A673 (cell line): Measurements from ENCODE around the gene IFNL1. TPM values are rescaled to one million over a fixed set of nuclear protein-coding genes. Genes with fewer than 3 reads are reported as not detected.

Experiments used
- BruUV-seq: library from RNA; stranded (reverse); fragments of 400-500 nt; replicated peaks from 2 replicates; lab custom pipeline; 2021; lab: Mats Ljungman, UMichigan
- CTCF ChIA-PET: fragments of 300-600 bp; sonication (Branson Sonifier 250); formaldehyde crosslinking; loops from one replicate; lab custom pipeline; 2022; ENCODE audit warnings: antibody characterized with exemption; lab: Charles Lee
- POLR2A ChIA-PET: fragments of 300-600 bp; sonication (Branson Sonifier 250); formaldehyde crosslinking; loops from one replicate; lab custom pipeline; 2022; ENCODE audit warnings: antibody characterized with exemption; ENCODE audit not compliant: low non-redundant PET; lab: Charles Lee
- DNase-seq: peaks from one replicate; pipeline ENCODE4 v3.0.0-alpha.2; 2015; ENCODE audit warnings: low spot score
- H3K27ac ChIP-seq: fragments of 200-600 bp; sonication (generic); 2 replicates; pipeline ENCODE4 v1.5.1; 2016; ENCODE audit warnings: mixed run types, low read depth, mild to moderate bottlenecking, mixed read lengths, antibody characterized with exemption, low read length; ENCODE audit not compliant: poor library complexity, severe bottlenecking
- H3K27me3 ChIP-seq: fragments of 200-600 bp; sonication (generic); replicated peaks from 2 replicates; pipeline ENCODE4 v1.6.1; 2017; ENCODE audit warnings: mixed run types, low read depth, mild to moderate bottlenecking, mixed read lengths, antibody characterized with exemption, low read length; ENCODE audit not compliant: insufficient read depth, poor library complexity
- H3K36me3 ChIP-seq: fragments of 200-600 bp; sonication (generic); 2 replicates; pipeline ENCODE4 v1.6.1; 2016; ENCODE audit warnings: mixed run types, mild to moderate bottlenecking, mixed read lengths, antibody characterized with exemption, low read length; ENCODE audit not compliant: insufficient read depth, poor library complexity, severe bottlenecking
- H3K4me1 ChIP-seq: fragments of 200-600 bp; sonication (generic); 2 replicates; pipeline ENCODE4 v1.6.1; 2017; ENCODE audit warnings: mixed run types, mild to moderate bottlenecking, mixed read lengths, antibody characterized with exemption, low read length; ENCODE audit not compliant: insufficient read depth, poor library complexity, severe bottlenecking
- H3K4me3 ChIP-seq: fragments of 200-600 bp; sonication (generic); 2 replicates; pipeline ENCODE4 v1.5.1; 2016; ENCODE audit warnings: low read depth, mixed run types, mild to moderate bottlenecking, mixed read lengths, low read length; ENCODE audit not compliant: poor library complexity, severe bottlenecking
- H3K9me3 ChIP-seq: fragments of 200-600 bp; sonication (generic); 2 replicates; pipeline ENCODE4 v1.6.1; 2016; ENCODE audit warnings: mixed run types, low read depth, mild to moderate bottlenecking, mixed read lengths, antibody characterized with exemption, low read length; ENCODE audit not compliant: poor library complexity, severe bottlenecking
- EZH2 ChIP-seq: fragments of 200-600 bp; sonication (generic); IDR thresholded peaks from 2 replicates; pipeline ENCODE4 v1.6.1; 2017; ENCODE audit warnings: borderline replicate concordance, low read depth, mild to moderate bottlenecking, mixed read lengths, antibody characterized with exemption, low read length; ENCODE audit not compliant: poor library complexity, severe bottlenecking
- intact Hi-C: fragments of 100-400 bp; cut with micrococcal nuclease; formaldehyde crosslinking; loops from one replicate; pipeline ENCODE4 v1.10.0; 2022; ENCODE audit not compliant: unreplicated experiment
- total RNA-seq: library from RNA; stranded (reverse); gene quantifications from 2 replicates; pipeline ENCODE4 v1.2.3, GENCODE V29; 2021
- TF ChIP-seq, protein P1 (sequence below): fragments of 300-800, 200-600 bp; sonication (generic); conservative IDR thresholded peaks from 2 replicates; pipeline ENCODE4 v1.5.1; 2017; ENCODE audit warnings: low read depth, mild to moderate bottlenecking, antibody characterized with exemption, low read length, moderate library complexity, mixed read lengths

IFNL1 gene
- total RNA-seq, 1 experiment from 2014 or later = not detected

DNA sequence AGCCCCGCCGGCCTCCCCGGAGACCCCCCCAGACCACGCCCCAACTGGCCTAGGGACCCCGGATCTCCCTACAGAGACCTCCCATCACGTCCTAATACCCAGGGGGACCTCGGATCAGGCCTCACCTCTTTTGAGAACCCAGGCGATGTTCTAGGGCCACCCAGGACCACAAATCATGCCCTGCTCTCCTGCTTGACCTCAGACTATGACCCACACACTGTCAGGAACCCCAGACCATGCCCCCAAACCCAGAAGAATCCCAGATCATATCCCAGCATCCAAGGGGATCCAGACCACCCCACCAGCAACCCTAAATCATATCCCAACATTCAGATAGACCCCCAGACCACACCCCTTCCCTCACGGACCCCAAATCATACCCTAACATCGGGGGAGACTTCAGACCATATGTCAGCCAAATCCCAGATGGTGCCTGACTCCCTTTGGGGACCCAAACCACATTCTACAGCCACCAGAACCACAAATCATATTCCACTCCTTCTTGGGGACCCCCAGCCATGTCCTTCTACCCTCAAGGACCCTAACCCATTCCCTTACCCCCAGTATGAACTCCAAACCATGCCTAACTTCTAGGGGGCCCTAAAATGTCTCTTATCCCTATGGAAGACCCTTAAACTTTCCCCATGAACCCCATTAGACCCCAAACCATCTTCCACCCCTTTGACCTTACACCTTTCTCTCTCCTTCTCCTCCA is 25.1 kb downstream of the IFNL1 start:
- no peak for DNase-seq
- no TSS peak for BruUV-seq
- H3K36me3 ChIP-seq = no peaks in the 10 kb centered on the region
- intact Hi-C loops = no loop called here
- POLR2A ChIA-PET = no interaction called here
- no peak overlapping the region for H3K27ac ChIP-seq
- no peaks in the 10 kb centered on the region for H3K9me3 ChIP-seq
- CTCF ChIA-PET = interaction anchor here (0.6 kb wide), 1 partner anchor 31 kb away, joined by 5 read pairs; no protein-coding TSS in a partner anchor
- no peak overlapping the region for H3K4me3 ChIP-seq
- H3K4me1 ChIP-seq = peaks cover 9% of the 10 kb centered on the region
- TF ChIP-seq, protein P1, sequence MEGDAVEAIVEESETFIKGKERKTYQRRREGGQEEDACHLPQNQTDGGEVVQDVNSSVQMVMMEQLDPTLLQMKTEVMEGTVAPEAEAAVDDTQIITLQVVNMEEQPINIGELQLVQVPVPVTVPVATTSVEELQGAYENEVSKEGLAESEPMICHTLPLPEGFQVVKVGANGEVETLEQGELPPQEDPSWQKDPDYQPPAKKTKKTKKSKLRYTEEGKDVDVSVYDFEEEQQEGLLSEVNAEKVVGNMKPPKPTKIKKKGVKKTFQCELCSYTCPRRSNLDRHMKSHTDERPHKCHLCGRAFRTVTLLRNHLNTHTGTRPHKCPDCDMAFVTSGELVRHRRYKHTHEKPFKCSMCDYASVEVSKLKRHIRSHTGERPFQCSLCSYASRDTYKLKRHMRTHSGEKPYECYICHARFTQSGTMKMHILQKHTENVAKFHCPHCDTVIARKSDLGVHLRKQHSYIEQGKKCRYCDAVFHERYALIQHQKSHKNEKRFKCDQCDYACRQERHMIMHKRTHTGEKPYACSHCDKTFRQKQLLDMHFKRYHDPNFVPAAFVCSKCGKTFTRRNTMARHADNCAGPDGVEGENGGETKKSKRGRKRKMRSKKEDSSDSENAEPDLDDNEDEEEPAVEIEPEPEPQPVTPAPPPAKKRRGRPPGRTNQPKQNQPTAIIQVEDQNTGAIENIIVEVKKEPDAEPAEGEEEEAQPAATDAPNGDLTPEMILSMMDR = no peak
- no peak for TF ChIP-seq EZH2
- H3K27me3 ChIP-seq = no peaks in the 10 kb centered on the region

DNA sequence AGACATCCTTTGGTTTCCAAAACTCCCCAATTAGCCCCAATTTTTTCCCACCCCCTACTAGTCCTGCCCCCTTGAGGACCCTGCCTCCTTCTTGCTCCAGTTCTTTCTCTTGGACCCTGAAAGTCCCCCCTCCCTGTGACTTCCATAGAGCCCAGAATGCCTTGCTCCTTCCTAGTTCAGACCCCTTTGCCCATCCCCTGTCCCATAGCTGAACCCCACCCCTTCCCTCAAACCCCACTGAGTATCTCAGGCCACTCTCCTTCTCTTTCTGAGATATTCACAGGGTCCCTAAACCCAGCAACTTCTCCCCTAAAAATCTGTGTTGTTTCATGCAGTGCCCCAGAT is 25.6 kb downstream of the IFNL1 start:
- H3K4me1 ChIP-seq = peaks cover 9% of the 10 kb centered on the region
- CTCF ChIA-PET = interaction anchor here (0.6 kb wide), 1 partner anchor 31 kb away, joined by 5 read pairs; no protein-coding TSS in a partner anchor
- H3K27ac ChIP-seq = no peak overlapping the region
- intact Hi-C loops = no loop called here
- POLR2A ChIA-PET = no interaction called here
- H3K36me3 ChIP-seq = no peaks in the 10 kb centered on the region
- H3K4me3 ChIP-seq = no peak overlapping the region
- no TSS peak for BruUV-seq
- no peaks in the 10 kb centered on the region for H3K27me3 ChIP-seq
- TF ChIP-seq, protein P1 = no peak
- no peak for TF ChIP-seq EZH2
- no peaks in the 10 kb centered on the region for H3K9me3 ChIP-seq
- no peak for DNase-seq

DNA sequence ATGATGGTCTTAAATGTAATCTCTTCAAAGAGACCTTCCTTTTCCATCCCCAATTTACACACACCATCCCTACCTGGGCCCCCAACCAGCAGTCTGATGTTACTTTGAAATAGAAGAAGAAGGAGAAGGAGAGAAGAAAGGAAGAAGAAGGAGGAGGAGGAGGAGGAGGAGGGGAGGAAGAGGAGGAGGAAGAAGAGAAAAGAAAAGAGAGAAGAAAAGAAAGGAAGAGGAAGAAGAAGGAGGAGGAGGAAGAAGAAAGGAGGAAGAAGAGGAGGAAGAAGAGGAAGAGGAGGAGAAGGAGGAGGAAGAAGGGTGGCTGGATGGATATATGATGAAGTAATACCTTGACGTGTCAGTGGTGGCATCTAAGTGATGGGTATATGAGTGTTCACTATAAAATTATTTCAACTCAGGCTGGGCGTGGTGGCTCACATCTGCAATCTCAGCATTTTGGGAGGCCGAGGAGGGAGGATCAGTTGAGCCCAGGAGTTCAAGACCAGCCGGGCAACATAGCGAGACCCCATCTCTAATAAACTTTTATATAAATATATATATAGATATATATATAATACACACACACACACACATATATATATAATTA is 28.1 kb downstream of the IFNL1 start:
- no peak for TF ChIP-seq EZH2
- TF ChIP-seq, protein P1 = no peak
- Histone ChIP-seq H3K4me1 (peaks cover 9% of the 10 kb centered on the region), H3K27ac (no peak overlapping the region), H3K4me3 (no peak overlapping the region), H3K9me3 (no peaks in the 10 kb centered on the region), H3K27me3 (no peaks in the 10 kb centered on the region), H3K36me3 (no peaks in the 10 kb centered on the region)
- intact Hi-C loops = no loop called here
- BruUV-seq = no TSS peak
- CTCF ChIA-PET = no interaction called here
- POLR2A ChIA-PET = no interaction called here
- DNase-seq = no peak
